ENCODE data around the gene RFXANK. TPM values are rescaled to one million over a fixed set of nuclear protein-coding genes. Genes with fewer than 3 reads are reported as not detected.
A peak's percentile ranks its signal among the peaks of the same experiment; 100 is the strongest.

RFXANK gene
- total and polyA plus RNA-seq, 9 of the 15 experiments (the other 6 are each of a cell fraction or from before 2014, with no cell fraction given): 68.6 to 181 (median 150) TPM

DNA sequence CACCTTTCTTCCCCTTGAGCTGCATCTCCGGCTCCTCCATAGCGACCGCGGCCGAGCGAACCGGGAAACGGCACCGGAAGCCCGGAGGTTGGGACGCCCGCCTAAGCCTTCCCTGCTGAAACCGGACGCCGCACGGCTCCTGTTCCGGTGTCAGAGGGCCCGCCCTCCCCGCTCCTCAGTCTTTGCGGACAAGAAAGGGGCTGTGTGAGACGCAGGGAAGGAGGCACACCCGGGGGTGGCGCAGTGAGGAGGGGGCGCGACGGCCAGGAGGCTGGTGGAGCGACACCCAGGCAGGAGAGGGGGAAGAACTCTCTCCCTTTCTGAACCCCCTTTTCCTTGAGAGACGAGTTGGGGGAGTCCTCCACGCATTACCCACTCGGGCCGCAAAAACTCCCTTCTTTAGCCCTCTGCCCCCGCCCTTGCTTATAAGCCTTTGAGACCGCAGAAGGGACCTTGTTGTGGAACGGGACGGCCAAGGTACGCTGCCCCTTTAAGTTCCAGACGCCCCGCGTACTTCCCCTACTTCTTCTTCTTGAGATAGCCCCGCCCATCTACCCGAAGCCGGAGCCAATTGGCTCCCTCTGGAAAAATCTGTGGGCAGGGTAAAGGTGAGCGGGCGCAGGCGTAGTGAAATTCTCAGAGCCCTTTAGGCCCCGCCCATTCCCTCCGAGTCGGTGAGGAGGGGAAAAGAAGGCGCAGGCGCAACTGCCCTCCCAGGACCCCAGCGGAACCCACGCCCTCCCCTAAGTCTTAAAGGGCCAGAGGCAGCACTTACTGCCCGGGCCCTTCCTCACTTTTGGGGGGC is at the start of gene RFXANK, which contains the start of gene BORCS8 (continued):
- TF ChIP-seq DMBX1 (CRISPR knock-in tag; IDR thresholded peaks at IDR 0.05; ENCODE audit: borderline replicate concordance) (no peak), ZNF175 (CRISPR knock-in tag; IDR thresholded peaks at IDR 0.05; ENCODE audit: low read depth) (no peak), ZNF408 (CRISPR knock-in tag; IDR thresholded peaks at IDR 0.05; ENCODE audit: low read depth) (no peak), ARID2 (IDR thresholded peaks at IDR 0.05) (no peak), NFIC (IDR thresholded peaks at IDR 0.05) (peak; percentile 54), BRCA1 (IDR thresholded peaks at IDR 0.05) (no peak), BRCA1 (CRISPR knock-in tag; IDR thresholded peaks at IDR 0.05) (no peak), L3MBTL2 (IDR thresholded peaks at IDR 0.05) (peak; percentile 64), ELF4 (CRISPR knock-in tag; IDR thresholded peaks at IDR 0.05) (no peak), ZNF239 (CRISPR knock-in tag; IDR thresholded peaks at IDR 0.05) (no peak), MCM3 (IDR thresholded peaks at IDR 0.05) (no peak), HDAC1 (IDR thresholded peaks at IDR 0.05) (peak in 1 of 2 experiments; percentile 89; a peak in 2 of 4 replicates), ARNT (IDR thresholded peaks at IDR 0.05) (peak in 1 of 2 experiments; percentile 74; a peak in 2 of 4 replicates), SMAD1 (IDR thresholded peaks at IDR 0.05; ENCODE audit: low read depth, low read length, partially characterized antibody) (no peak), HDAC8 (tag; IDR thresholded peaks at IDR 0.05) (0 out of 2 replicates have a peak, but pooled peaks have one; percentile 43), ZBTB1 (CRISPR knock-in tag; IDR thresholded peaks at IDR 0.05; ENCODE audit: borderline replicate concordance, low read depth) (peak; percentile 72; the same call in 1 of the 2 replicates), PCBP1 (IDR thresholded peaks at IDR 0.05; ENCODE audit: low read depth, low read length, poor library complexity, severe bottlenecking) (no peak), ZNF584 (CRISPR knock-in tag; IDR thresholded peaks at IDR 0.05; ENCODE audit: low read depth) (no peak), HLTF (IDR thresholded peaks at IDR 0.05) (peak; percentile 87; the same call in 1 of the 2 replicates), SMARCA4 (IDR thresholded peaks at IDR 0.05) (no peak)
- TF ChIP-seq, protein P1, sequence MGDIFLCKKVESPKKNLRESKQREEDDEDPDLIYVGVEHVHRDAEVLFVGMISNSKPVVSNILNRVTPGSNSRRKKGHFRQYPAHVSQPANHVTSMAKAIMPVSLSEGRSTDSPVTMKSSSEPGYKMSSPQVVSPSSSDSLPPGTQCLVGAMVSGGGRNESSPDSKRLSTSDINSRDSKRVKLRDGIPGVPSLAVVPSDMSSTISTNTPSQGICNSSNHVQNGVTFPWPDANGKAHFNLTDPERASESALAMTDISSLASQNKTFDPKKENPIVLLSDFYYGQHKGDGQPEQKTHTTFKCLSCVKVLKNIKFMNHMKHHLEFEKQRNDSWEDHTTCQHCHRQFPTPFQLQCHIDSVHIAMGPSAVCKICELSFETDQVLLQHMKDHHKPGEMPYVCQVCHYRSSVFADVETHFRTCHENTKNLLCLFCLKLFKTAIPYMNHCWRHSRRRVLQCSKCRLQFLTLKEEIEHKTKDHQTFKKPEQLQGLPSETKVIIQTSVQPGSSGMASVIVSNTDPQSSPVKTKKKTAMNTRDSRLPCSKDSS (IDR thresholded peaks at IDR 0.05; ENCODE audit: low read depth, partially characterized antibody): no peak
- TF ChIP-seq, protein P2, sequence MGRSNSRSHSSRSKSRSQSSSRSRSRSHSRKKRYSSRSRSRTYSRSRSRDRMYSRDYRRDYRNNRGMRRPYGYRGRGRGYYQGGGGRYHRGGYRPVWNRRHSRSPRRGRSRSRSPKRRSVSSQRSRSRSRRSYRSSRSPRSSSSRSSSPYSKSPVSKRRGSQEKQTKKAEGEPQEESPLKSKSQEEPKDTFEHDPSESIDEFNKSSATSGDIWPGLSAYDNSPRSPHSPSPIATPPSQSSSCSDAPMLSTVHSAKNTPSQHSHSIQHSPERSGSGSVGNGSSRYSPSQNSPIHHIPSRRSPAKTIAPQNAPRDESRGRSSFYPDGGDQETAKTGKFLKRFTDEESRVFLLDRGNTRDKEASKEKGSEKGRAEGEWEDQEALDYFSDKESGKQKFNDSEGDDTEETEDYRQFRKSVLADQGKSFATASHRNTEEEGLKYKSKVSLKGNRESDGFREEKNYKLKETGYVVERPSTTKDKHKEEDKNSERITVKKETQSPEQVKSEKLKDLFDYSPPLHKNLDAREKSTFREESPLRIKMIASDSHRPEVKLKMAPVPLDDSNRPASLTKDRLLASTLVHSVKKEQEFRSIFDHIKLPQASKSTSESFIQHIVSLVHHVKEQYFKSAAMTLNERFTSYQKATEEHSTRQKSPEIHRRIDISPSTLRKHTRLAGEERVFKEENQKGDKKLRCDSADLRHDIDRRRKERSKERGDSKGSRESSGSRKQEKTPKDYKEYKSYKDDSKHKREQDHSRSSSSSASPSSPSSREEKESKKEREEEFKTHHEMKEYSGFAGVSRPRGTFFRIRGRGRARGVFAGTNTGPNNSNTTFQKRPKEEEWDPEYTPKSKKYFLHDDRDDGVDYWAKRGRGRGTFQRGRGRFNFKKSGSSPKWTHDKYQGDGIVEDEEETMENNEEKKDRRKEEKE (IDR thresholded peaks at IDR 0.05; ENCODE audit: borderline replicate concordance in 1 of 2, control insufficient read depth in 1 of 2, low read depth in 2 of 2, low read length in 1 of 2): peak in 1 of 2 experiments; percentile 92; a peak in 2 of 4 replicates

All from K562 (cell line).